Endodermal cell (in vitro differentiated cells): ENCODE measurements around the gene SLC16A1. TPM values are rescaled to one million over a fixed set of nuclear protein-coding genes. Genes with fewer than 3 reads are reported as not detected.

Experiments
- DNase-seq: peaks from one replicate; pipeline ENCODE4 v3.0.0-alpha.2; 2017
- H3K27ac ChIP-seq: 2 replicates; pipeline ENCODE4 v1.5.1; 2013; ENCODE audit warnings: mild to moderate bottlenecking, low read depth, low read length, moderate library complexity
- H3K27me3 ChIP-seq: 2 replicates; pipeline ENCODE4 v1.6.1; 2013; ENCODE audit warnings: mild to moderate bottlenecking, low read length, moderate library complexity; ENCODE audit not compliant: insufficient read depth, control insufficient read depth, poor library complexity, severe bottlenecking
- H3K36me3 ChIP-seq: 2 replicates; pipeline ENCODE4 v1.7.0; 2013; ENCODE audit warnings: mild to moderate bottlenecking, low read length, moderate library complexity; ENCODE audit not compliant: control insufficient read depth, insufficient read depth
- H3K4me1 ChIP-seq: one replicate; pipeline ENCODE4 v1.7.0; 2013; ENCODE audit warnings: low read length; ENCODE audit not compliant: control insufficient read depth, insufficient read depth
- H3K4me3 ChIP-seq: 2 replicates; pipeline ENCODE4 v1.5.1; 2013; ENCODE audit warnings: mild to moderate bottlenecking, low read length, moderate library complexity
- H3K9ac ChIP-seq: 2 replicates; pipeline ENCODE4 v1.6.1; 2013; ENCODE audit warnings: mild to moderate bottlenecking, low read length, moderate library complexity; ENCODE audit not compliant: poor library complexity, severe bottlenecking; ENCODE audit errors: extremely low read depth
- H3K9me3 ChIP-seq: 2 replicates; pipeline ENCODE4 v1.6.1; 2013; ENCODE audit warnings: mild to moderate bottlenecking, low read length, moderate library complexity; ENCODE audit not compliant: control insufficient read depth
- H3K27ac Mint-ChIP-seq: 2 replicates; pipeline ENCODE4 v1.8.0; 2020; ENCODE audit warnings: mixed read lengths
- H3K27me3 Mint-ChIP-seq: 2 replicates; pipeline ENCODE4 v1.8.0; 2021; ENCODE audit warnings: mild to moderate bottlenecking, mixed read lengths; ENCODE audit not compliant: insufficient read depth
- H3K36me3 Mint-ChIP-seq: 2 replicates; pipeline ENCODE4 v1.8.0; 2020; ENCODE audit warnings: low read depth, mixed read lengths
- H3K4me1 Mint-ChIP-seq: 2 replicates; pipeline ENCODE4 v1.8.0; 2020; ENCODE audit warnings: mixed read lengths
- H3K4me3 Mint-ChIP-seq: 2 replicates; pipeline ENCODE4 v1.8.0; 2020; ENCODE audit warnings: mild to moderate bottlenecking, moderate library complexity, mixed read lengths
- H3K9me3 Mint-ChIP-seq: 2 replicates; pipeline ENCODE4 v1.8.0; 2020; ENCODE audit warnings: mild to moderate bottlenecking, mixed read lengths
- WGBS, 2 experiments: methylation state at CpG; one replicate each; pipeline versions ENCODE4 v1.1.5 to v1.1.7; 2013; ENCODE audit warnings: missing lambda C conversion rate in 2 of 2, mixed read lengths in 1 of 2; ENCODE audit not compliant: insufficient coverage in 1 of 2, insufficient read length in 1 of 2; 5-methylcytosine and 5-hydroxymethylcytosine counted together
- total RNA-seq, 2 donors: library from RNA; stranded (reverse); fragmentation: NEBNext Ultra II Directional in 1 of 2; extraction: Animal tissue kit (Norgen Biotek cat#: 25700) in 1 of 2; gene quantifications; 2 replicates in 1 of 2; 3 replicates in 1 of 2; pipeline ENCODE4 v1.2.1, GENCODE V29; 2021
- TF ChIP-seq, protein P1 (sequence below): fragments of 200-600 bp; sonication (generic); conservative IDR thresholded peaks from 2 replicates; pipeline ENCODE4 v1.5.0; 2021; ENCODE audit warnings: antibody characterized with exemption, mild to moderate bottlenecking

Gene SLC16A1
- total RNA-seq, 2 donors from 2014 or later: 229 to 248 TPM

DNA sequence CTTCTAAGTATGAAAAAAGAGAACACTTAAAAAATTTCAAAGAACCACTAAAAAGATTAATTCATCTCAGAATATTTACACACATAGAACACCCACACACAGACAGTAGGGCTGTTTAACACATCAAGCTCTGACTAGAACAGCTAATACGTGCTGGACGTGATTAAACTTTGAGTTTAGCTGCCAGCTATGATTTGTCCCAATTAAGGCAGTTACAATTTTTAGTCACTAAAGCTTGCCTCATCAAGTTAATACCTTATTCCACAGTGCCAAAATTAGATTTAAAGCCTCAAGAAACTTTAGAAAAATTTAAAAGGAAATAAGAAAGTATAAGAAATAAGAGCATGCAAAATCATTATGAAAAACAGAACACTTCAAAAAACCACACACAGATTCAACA, 18.9 kb downstream of the SLC16A1 start:
- no peaks in the 10 kb centered on the region for H3K27me3 Mint-ChIP-seq
- 92 to 93% methylated on average over 2 of the region's 2 CpGs for WGBS, 2 experiments
- peaks cover 35% of the 10 kb centered on the region for H3K36me3 Mint-ChIP-seq
- Histone ChIP-seq H3K27me3 (no peaks in the 10 kb centered on the region), H3K4me1 (no peaks in the 10 kb centered on the region), H3K27ac (no peak overlapping the region), H3K9me3 (peaks cover 4% of the 10 kb centered on the region), H3K9ac (no peak overlapping the region), H3K4me3 (no peak overlapping the region), H3K36me3 (peaks cover 39% of the 10 kb centered on the region)
- H3K27ac Mint-ChIP-seq: peak overlapping the region; percentile 61
- H3K4me1 Mint-ChIP-seq: peaks cover 44% of the 10 kb centered on the region
- no peak for DNase-seq
- TF ChIP-seq, protein P1, sequence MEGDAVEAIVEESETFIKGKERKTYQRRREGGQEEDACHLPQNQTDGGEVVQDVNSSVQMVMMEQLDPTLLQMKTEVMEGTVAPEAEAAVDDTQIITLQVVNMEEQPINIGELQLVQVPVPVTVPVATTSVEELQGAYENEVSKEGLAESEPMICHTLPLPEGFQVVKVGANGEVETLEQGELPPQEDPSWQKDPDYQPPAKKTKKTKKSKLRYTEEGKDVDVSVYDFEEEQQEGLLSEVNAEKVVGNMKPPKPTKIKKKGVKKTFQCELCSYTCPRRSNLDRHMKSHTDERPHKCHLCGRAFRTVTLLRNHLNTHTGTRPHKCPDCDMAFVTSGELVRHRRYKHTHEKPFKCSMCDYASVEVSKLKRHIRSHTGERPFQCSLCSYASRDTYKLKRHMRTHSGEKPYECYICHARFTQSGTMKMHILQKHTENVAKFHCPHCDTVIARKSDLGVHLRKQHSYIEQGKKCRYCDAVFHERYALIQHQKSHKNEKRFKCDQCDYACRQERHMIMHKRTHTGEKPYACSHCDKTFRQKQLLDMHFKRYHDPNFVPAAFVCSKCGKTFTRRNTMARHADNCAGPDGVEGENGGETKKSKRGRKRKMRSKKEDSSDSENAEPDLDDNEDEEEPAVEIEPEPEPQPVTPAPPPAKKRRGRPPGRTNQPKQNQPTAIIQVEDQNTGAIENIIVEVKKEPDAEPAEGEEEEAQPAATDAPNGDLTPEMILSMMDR: no peak
- H3K9me3 Mint-ChIP-seq: no peaks in the 10 kb centered on the region
- H3K4me3 Mint-ChIP-seq: no peak overlapping the region

DNA sequence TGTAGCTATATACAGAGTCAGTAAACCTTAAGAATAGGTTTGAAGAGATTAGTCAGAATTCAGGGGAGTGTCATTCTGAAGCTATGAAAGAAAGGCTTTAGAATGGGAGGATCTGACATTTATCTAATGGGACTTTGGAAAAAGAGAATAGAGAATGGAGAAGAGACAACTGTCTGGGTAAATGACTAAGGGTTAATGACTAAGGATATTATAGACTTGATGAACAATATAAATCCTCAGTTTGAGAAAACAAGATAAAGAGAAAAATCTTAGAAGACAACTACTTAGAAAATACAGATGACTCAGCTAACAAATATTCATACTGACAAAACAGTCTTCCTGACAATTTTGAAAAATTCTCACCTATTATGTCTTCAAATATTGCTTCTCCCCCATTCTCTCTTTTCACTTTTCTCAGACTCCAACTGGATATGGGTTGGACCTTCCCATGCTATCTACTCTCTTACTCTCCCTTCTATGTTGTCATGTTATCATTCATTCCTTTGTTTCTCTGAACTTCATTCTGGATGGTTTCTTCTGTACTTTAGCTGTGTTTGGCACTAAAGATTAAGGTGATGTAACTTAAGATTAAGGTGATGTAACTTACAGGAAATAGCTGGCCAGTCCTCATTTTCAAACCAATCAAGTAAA, 20.4 kb downstream of the SLC16A1 start:
- Mint-ChIP-seq H3K27ac (peak overlapping the region; percentile 90), H3K27me3 (no peaks in the 10 kb centered on the region), H3K4me1 (peaks cover 42% of the 10 kb centered on the region), H3K4me3 (no peak overlapping the region), H3K9me3 (no peaks in the 10 kb centered on the region), H3K36me3 (peaks cover 28% of the 10 kb centered on the region)
- no peak for DNase-seq
- no peak overlapping the region for H3K27ac ChIP-seq
- H3K27me3 ChIP-seq: no peaks in the 10 kb centered on the region
- H3K9ac ChIP-seq: no peak overlapping the region
- H3K4me1 ChIP-seq: no peaks in the 10 kb centered on the region
- H3K9me3 ChIP-seq: peaks cover 4% of the 10 kb centered on the region
- no peak overlapping the region for H3K4me3 ChIP-seq
- TF ChIP-seq, protein P1: no peak
- peaks cover 45% of the 10 kb centered on the region for H3K36me3 ChIP-seq

DNA sequence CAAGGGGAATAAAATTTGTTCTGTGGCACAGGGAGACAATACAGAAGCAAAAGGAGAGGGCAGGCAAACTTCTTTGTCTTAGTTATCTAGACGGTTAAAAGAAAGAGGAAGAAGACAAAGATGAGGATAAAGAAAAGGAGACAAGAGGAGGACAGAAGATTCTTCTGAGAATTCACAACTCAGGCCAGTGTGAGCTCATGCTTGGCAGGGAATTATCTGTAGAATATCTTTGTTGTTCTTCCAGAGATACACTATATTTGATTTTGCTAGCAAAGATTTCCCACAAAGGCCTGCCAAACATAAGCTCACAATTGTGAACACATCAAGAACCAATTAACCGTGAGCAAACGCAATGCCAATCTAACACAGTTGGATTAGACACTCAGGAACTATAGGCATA, 21.4 kb downstream of the SLC16A1 start:
- Histone ChIP-seq H3K36me3 (peaks cover 51% of the 10 kb centered on the region), H3K9ac (no peak overlapping the region), H3K27ac (peak overlapping the region; percentile 63), H3K4me3 (peak overlapping the region; percentile 23), H3K4me1 (no peaks in the 10 kb centered on the region), H3K9me3 (peaks cover 4% of the 10 kb centered on the region), H3K27me3 (no peaks in the 10 kb centered on the region)
- Mint-ChIP-seq H3K27ac (peak overlapping the region; percentile 90), H3K27me3 (no peaks in the 10 kb centered on the region), H3K9me3 (no peaks in the 10 kb centered on the region), H3K4me1 (peaks cover 37% of the 10 kb centered on the region), H3K4me3 (no peak overlapping the region), H3K36me3 (peaks cover 32% of the 10 kb centered on the region)
- no peak for DNase-seq
- WGBS, 2 experiments: 64 to 66% methylated on average over 1 to 3 of the region's 3 CpGs
- TF ChIP-seq, protein P1: no peak
